Measurements from ENCODE around the gene BCL2L12.

DNA sequence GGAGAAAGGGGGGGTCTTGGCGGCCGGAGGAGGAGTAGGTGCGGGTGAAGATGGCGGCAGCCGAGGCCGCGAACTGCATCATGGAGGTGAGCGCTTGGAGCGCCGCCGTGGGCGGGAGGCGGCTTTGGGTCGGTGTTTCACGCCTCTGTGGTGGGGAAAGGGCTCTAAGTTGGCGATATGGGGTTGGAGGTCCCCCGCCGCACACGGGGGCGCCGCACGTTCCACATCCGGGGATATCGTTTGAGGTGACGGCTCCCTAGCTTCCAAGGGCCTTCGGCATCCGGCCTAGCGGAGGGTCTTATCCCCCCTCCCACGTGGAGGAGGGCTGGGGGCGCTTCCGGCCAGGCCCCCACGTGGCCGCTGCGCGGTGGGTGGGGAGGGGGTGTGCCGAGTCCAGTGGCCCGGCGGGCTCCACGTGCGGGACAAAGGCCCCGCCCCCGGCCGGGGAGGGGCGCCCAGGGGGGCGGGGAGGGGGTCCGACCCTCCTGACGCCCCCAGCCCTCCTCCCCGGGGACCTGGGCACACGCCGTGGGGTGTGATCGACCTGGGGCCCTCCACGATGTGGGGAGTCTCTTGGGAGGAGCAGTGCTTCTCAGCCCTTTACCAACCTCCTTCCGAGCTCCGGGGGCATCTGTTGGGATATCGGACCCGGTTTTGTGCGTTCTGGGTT is 11.6 kb downstream of the BCL2L12 start, which contains the start of gene PRMT1:
- no peak for TF ChIP-seq EZH2 (conservative IDR thresholded peaks at IDR 0.05; ENCODE audit: low read depth, low read length)
- TF ChIP-seq, protein P1, sequence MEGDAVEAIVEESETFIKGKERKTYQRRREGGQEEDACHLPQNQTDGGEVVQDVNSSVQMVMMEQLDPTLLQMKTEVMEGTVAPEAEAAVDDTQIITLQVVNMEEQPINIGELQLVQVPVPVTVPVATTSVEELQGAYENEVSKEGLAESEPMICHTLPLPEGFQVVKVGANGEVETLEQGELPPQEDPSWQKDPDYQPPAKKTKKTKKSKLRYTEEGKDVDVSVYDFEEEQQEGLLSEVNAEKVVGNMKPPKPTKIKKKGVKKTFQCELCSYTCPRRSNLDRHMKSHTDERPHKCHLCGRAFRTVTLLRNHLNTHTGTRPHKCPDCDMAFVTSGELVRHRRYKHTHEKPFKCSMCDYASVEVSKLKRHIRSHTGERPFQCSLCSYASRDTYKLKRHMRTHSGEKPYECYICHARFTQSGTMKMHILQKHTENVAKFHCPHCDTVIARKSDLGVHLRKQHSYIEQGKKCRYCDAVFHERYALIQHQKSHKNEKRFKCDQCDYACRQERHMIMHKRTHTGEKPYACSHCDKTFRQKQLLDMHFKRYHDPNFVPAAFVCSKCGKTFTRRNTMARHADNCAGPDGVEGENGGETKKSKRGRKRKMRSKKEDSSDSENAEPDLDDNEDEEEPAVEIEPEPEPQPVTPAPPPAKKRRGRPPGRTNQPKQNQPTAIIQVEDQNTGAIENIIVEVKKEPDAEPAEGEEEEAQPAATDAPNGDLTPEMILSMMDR (CRISPR knock-in tag; IDR thresholded peaks at IDR 0.05), result no peak; the same call in 1 of the 2 replicates
- TF ChIP-seq, protein P2, sequence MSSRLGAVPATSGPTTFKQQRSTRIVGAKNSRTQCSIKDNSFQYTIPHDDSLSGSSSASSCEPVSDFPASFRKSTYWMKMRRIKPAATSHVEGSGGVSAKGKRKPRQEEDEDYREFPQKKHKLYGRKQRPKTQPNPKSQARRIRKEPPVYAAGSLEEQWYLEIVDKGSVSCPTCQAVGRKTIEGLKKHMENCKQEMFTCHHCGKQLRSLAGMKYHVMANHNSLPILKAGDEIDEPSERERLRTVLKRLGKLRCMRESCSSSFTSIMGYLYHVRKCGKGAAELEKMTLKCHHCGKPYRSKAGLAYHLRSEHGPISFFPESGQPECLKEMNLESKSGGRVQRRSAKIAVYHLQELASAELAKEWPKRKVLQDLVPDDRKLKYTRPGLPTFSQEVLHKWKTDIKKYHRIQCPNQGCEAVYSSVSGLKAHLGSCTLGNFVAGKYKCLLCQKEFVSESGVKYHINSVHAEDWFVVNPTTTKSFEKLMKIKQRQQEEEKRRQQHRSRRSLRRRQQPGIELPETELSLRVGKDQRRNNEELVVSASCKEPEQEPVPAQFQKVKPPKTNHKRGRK (CRISPR knock-in tag; IDR thresholded peaks at IDR 0.05), result no peak
- TF ChIP-seq, protein P3, sequence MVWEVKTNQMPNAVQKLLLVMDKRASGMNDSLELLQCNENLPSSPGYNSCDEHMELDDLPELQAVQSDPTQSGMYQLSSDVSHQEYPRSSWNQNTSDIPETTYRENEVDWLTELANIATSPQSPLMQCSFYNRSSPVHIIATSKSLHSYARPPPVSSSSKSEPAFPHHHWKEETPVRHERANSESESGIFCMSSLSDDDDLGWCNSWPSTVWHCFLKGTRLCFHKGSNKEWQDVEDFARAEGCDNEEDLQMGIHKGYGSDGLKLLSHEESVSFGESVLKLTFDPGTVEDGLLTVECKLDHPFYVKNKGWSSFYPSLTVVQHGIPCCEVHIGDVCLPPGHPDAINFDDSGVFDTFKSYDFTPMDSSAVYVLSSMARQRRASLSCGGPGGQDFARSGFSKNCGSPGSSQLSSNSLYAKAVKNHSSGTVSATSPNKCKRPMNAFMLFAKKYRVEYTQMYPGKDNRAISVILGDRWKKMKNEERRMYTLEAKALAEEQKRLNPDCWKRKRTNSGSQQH (CRISPR knock-in tag; IDR thresholded peaks at IDR 0.05; ENCODE audit: low read depth), result no peak; the same call in 1 of the 2 replicates
- no peak for TF ChIP-seq SIN3B (IDR thresholded peaks at IDR 0.05; ENCODE audit: low read length)
- no peak for TF ChIP-seq ZZZ3 (CRISPR knock-in tag; IDR thresholded peaks at IDR 0.05; ENCODE audit: borderline replicate concordance)
- TF ChIP-seq ZNF775 (CRISPR knock-in tag; IDR thresholded peaks at IDR 0.05; ENCODE audit: borderline replicate concordance), result no peak

All from HepG2 (cell line).